ENCODE results near the gene MYOT. TPM values are rescaled to one million over a fixed set of nuclear protein-coding genes. Genes with fewer than 3 reads are reported as not detected.
"Not testable (repeated sequence)": the region's sequence is repeated elsewhere in the genome, so short reads cannot be mapped to it uniquely, and the experiment has no call there.

The MYOT gene
- total RNA-seq, 1 donor from 2014 or later: 8.7 TPM

GRCh38 chr5:137843676-137844299, 23.9 kb upstream of the MYOT start:
- no peak for DNase-seq
- intact Hi-C loops (cut with micrococcal nuclease): no loop called here
- ATAC-seq: no peak

DNA sequence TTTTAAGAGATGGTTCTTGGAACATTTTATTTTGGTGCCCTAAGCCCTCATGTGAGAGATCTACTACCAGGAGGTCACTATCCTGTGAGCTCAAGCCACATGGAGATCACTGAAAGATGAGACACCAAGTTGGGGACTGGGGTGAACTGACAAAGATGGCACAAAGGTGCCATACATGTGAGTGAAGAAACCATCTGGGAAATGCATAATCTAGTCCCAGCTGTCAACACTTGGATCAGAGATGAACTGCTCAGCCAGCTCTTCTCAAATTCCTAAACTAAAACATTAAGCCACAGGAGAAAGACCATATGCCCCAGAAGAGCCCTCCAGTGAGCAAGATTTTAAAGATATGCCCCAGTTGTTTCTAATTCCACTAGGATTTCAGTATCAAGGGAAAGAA, 22.2 kb upstream of the MYOT start:
- intact Hi-C loops (cut with micrococcal nuclease): no loop called here
- no peak for ATAC-seq
- DNase-seq: no peak

DNA sequence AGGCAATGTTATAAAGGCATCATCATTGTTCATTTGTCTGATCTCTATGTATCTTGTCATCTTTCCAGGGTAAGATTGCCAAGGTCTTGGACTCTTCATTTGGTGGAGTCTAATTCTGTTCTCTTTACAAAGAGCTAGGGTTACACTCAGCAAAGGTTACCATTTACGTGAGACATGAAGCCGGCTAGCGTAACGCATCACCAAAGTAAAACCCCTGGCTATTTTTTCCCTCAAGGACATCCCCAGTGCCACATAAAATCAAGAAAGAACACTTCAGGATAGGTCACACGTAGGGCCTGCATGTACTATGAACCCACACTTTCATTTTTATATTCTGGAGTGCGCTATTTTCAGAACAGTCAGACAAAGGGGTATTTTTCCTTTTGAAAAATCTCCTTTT, 20.0 kb upstream of the MYOT start:
- intact Hi-C loops (cut with micrococcal nuclease): no loop called here
- no peak for DNase-seq
- ATAC-seq: peak; percentile 74

- ATAC-seq; DNase-seq; intact Hi-C loops (cut with micrococcal nuclease): not testable (repeated sequence)
Observed at GRCh38 chr5:137853165-137853564, 14.5 kb upstream of the MYOT start.

- ATAC-seq: no peak
Observed at GRCh38 chr5:137856201-137856600, 11.5 kb upstream of the MYOT start.

DNA sequence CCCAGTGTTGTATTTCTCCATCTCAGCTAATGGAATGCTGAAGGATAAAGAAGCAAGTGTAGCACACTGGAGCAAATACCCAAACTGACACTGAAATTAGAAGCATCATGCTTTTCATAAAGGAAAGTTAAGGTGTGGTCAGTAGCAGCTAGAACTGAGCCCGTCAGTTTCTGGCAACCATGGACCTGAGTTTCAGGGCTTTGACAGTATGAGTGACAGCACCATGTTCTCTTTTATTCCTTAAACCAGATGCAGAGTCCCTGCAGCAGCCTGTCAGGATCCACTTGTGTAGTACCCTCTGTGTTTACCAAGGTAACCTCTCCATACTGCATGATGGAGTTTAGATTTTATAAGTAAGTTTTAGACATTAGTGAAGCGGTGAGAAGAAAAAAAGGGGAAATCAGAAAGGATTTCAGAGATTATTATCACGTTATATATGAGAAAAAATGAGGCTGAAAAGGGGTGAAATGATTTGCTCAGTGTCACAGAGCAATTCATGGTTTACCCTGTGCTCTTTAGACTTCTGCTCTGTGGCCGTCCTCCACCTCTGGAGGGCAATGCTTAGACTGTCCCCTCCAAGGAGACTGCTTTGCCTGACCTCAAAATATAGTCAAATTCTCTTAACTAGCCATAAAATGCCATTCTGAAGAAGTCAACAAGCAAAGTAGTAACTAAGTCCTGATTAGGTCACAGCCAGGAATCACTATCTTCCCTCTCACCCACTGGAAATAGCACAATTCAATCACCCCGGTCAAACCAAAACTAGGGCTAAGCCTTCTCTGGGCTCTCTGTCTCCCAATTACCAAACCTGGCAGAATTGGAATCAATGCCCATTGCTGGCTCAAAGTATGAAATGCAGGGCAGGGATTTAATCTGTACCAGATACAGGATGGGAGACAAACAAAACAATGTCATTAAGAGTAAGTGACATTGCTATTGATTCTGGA, 10.5 kb upstream of the MYOT start:
- ATAC-seq (peak; percentile 57), DNase-seq (no peak)
- intact Hi-C loops (cut with micrococcal nuclease): no loop called here

More at GRCh38 chr5:137856201-137856600, 11.5 kb upstream of the MYOT start:
- DNase-seq: no peak
- intact Hi-C loops (cut with micrococcal nuclease): no loop called here

DNA sequence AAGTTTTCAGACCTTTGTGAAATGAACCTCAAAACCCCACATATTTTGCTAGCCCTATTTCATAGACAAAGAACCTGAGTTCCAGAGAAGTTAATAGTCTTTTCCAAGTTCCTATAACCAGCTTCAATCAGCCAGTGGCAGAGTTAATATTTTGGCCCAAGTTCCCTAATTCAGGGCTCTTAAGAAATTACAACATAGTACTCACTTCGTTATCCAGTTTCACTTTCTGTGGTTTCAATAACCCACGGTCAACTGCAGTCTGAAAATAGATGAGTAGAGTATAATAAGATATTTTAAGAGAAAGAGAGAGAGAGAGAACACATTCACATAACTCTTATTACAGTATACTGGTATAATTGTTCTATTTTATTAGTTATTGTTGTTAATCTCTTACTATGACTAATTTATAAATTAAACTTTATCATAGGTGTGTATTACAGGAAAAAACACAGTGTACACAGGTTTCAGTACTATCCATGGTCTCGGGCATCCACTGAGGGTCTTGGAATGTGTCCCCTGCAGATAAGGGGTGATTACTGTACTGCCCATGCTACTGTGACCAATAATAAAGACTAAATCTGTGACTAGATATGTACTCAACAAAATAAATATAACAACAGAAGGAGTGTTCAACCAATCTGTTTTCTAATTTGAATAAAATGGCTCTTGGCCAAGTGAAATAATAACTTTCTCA, 9.3 kb upstream of the MYOT start:
- ATAC-seq (peak; percentile 84), DNase-seq (no peak)
- intact Hi-C loops (cut with micrococcal nuclease): no loop called here

- ATAC-seq: peak; percentile 47
- intact Hi-C loops (cut with micrococcal nuclease): no loop called here
- no peak for DNase-seq
Observed at GRCh38 chr5:137858954-137859353, 8.7 kb upstream of the MYOT start.

GRCh38 chr5:137862251-137862650, 5.4 kb upstream of the MYOT start:
- intact Hi-C loops (cut with micrococcal nuclease): no loop called here
- ATAC-seq: no peak
- no peak for DNase-seq

DNA sequence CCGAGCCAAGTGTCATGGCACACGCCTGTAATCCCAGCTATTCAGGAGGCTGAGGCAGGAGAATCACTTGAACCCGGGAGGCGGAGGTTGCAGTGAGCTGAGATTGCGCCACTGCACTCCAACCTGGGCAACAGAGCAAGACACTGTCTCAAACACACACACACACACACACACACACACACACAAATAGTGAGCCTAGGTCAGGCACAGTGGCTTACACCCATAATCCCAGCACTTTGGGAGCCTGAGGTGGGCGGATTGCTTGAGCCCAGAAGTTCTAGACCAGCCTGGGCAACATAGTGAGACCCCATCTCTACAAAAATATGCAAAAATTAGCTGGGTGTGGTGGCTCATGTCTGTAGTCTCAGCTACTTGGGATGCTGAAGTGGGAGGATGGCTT, 4.0 kb upstream of the MYOT start:
- DNase-seq; ATAC-seq; intact Hi-C loops (cut with micrococcal nuclease): not testable (repeated sequence)

DNA sequence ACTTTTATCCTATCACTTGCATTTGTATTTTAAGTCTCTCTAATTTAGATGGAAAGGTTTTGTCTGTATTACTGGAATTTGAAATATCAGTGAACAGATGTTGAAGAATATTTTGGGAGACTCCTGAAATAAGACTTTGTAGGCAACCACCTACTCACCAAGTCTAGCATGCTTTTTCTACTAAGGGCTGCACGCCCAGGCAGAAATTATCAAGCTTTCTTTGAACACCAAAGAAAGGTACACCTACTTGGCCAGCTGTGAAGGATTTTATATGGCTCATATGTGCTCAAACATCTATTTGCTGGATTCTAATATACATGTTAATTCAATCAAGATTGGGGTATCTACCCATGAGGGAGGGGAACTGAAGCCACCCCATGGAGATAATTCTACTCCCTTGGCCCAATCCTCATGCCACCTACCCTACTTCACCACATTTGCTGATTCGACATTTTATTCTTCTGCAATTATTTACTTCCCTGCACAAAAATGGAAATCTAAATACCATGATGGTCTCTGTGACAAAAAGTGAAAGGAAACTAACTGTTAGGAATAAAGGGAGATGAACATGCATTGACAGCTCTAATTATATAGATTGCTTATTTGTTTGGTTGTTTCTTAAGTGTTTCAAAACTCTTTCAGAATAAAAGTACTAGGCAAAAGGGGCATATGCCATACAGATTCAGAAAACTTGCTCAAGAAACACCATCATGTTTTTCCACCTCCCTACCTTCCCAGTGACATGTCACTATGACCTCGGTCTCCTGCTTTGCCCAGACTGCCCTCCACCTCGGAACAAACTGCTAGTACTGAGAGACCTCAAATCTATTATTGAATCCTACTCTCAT, 895 bp upstream of the MYOT start:
- intact Hi-C loops (cut with micrococcal nuclease): no loop called here
- no peak for DNase-seq
- ATAC-seq: no peak

DNA sequence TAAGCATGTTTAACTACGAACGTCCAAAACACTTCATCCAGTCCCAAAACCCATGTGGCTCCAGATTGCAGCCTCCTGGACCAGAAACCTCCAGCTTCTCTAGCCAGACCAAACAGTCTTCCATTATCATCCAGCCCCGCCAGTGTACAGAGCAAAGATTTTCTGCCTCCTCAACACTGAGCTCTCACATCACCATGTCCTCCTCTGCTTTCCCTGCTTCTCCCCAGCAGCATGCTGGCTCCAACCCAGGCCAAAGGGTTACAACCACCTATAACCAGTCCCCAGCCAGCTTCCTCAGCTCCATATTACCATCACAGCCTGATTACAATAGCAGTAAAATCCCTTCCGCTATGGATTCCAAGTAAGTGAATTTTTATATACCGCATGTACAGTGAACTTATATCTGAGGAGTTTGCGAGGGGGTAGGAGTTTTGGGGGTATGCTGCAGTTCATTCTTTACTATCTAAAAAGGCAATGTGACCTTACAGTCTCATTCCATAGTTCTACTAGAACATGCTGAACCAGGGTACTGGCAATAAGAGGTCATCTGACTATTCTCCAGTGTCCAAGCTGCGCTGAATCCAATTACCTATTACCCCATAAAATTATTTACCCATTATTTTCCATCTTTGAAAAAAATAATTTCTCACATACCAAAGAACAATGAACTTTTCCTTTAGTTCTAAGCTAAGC, 3.1 kb downstream of the MYOT start:
- DNase-seq (no peak), ATAC-seq (peak; percentile 65)
- intact Hi-C loops (cut with micrococcal nuclease): no loop called here

DNA sequence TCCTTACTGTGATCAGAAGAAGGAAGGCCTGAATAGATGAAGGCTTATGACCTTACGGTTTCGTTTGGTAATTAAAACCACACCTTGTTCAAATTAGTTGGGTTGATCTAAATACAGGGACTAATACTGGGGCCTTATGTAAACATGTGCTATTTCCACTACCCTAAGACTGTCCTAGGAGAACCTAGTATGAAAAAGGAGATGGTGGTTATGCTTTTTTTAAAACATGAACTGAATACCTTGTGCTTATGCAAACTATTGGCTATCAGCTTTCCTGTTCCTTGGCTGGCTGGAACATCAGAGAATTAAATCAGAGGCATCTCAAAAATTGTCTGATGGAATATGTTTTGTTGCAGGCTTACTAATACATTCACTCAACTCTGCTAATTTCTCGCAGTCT, 3.9 kb downstream of the MYOT start:
- intact Hi-C loops (cut with micrococcal nuclease): no loop called here
- ATAC-seq (peak; percentile 44), DNase-seq (no peak)

DNA sequence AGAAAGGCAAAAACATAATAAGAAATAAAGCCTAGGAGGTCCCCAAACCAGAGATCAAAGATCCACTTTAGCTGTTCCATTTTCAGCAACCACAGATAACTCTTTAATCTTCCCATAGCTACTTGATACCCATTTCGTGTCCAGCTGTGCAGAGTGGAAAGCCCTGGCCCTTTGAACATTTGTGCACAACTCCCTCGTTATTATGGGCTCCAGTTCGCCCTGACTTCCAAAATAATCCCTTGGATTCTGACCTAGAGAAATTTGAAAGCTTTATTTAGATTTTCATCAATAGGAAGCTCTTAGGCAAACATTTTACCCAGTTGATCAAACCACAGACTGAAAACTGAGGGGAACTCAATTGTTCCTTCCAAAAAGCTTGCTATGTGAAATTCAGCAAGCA, 4.8 kb downstream of the MYOT start:
- intact Hi-C loops (cut with micrococcal nuclease): no loop called here
- ATAC-seq (no peak), DNase-seq (no peak)

GRCh38 chr5:137876101-137876500, 8.4 kb downstream of the MYOT start:
- ATAC-seq: no peak
- no peak for DNase-seq
- intact Hi-C loops (cut with micrococcal nuclease): no loop called here

- peak; percentile 95 for ATAC-seq
- intact Hi-C loops (cut with micrococcal nuclease): loop anchor here (10.0 kb wide), 1 partner anchor 46 kb away; no protein-coding TSS in a partner anchor
- no peak for DNase-seq
Observed at GRCh38 chr5:137880313-137880712, 12.7 kb downstream of the MYOT start.

DNA sequence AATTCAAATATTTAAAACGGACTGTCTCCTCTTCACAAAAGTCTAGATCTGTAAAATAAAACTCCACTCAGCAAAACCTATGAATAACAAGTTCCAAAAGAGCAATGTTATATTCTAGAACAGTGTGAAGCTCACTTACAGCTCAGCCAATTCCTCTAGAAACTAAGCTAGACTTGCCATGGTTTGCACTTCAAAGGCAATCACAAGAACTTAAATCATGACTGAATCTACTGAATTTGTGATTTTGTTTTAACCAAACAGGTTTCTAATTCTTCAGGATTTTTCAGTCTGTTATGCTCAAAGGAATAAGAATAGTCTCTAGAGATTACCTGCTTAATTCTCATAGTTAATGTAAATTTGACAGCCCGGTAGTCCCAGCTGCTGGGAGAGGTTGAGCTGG, 20.2 kb downstream of the MYOT start:
- ATAC-seq (no peak), DNase-seq (no peak)
- intact Hi-C loops (cut with micrococcal nuclease): loop anchor here (10.0 kb wide), 1 partner anchor 53 kb away; no protein-coding TSS in a partner anchor

- intact Hi-C loops (cut with micrococcal nuclease): loop anchor here (10.0 kb wide), 1 partner anchor 54 kb away; no protein-coding TSS in a partner anchor
- peak; percentile 15 for ATAC-seq
- no peak for DNase-seq
Observed at GRCh38 chr5:137888466-137888862, 20.8 kb downstream of the MYOT start.

All from left ventricle myocardium superior (tissue), 1 donor.